ENCODE measurements around the gene GAS5. TPM values are rescaled to one million over a fixed set of nuclear protein-coding genes. Genes with fewer than 3 reads are reported as not detected.

GAS5 gene
- total and polyA plus RNA-seq, 2 experiments from 2014 or later, result 979 to 992 TPM

DNA sequence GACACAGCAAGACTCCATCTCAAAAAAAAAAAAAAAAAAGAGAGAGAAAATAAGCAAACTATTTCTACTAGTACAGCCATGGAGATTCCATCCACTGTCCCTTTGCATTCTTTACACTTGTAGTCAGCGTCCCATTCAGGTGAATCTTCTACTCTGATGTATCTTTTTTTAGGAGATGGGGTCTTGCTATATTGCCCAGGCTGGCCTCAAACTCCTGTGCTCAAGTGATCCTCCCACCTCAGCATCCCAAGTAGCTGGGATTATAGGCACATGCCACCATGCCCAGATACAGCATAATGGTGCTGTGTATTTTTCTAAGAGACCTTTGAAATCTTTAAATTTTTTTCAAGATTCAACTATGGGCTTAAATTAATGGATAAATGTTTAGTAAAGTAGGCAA lies 35.0 kb downstream of the GAS5 start:
- Mint-ChIP-seq H3K27ac (no peak overlapping the region), H3K9me3 (no peaks in the 10 kb centered on the region), H3K27me3 (ENCODE audit: insufficient read depth, low read depth, poor library complexity) (no peaks in the 10 kb centered on the region), H3K4me1 (no peaks in the 10 kb centered on the region), H3K4me3 (no peak overlapping the region), H3K36me3 (ENCODE audit: low read depth) (peaks cover 55% of the 10 kb centered on the region)
- ATAC-seq (no peak), DNase-seq (ENCODE audit: low spot score) (no peak)
- no peaks in the 10 kb centered on the region for H4K20me1 ChIP-seq (replicated peaks; ENCODE audit: insufficient read depth)
- H3F3A ChIP-seq (replicated peaks; ENCODE audit: low read depth), result no peaks in the 10 kb centered on the region
- no peaks in the 10 kb centered on the region for H3K9me2 ChIP-seq (ENCODE audit: insufficient read depth)
- no peak overlapping the region for H3K27ac ChIP-seq (ENCODE audit: low read depth)
- H3K4me3 ChIP-seq, result no peak overlapping the region
- no peaks in the 10 kb centered on the region for H3K27me3 ChIP-seq (ENCODE audit: insufficient read depth)
- no peak for TF ChIP-seq EZH2 (IDR thresholded peaks at IDR 0.05; ENCODE audit: low read depth, unreplicated experiment)
- TF ChIP-seq JUNB (IDR thresholded peaks at IDR 0.05; ENCODE audit: unreplicated experiment), result no peak
- TF ChIP-seq, protein P1, sequence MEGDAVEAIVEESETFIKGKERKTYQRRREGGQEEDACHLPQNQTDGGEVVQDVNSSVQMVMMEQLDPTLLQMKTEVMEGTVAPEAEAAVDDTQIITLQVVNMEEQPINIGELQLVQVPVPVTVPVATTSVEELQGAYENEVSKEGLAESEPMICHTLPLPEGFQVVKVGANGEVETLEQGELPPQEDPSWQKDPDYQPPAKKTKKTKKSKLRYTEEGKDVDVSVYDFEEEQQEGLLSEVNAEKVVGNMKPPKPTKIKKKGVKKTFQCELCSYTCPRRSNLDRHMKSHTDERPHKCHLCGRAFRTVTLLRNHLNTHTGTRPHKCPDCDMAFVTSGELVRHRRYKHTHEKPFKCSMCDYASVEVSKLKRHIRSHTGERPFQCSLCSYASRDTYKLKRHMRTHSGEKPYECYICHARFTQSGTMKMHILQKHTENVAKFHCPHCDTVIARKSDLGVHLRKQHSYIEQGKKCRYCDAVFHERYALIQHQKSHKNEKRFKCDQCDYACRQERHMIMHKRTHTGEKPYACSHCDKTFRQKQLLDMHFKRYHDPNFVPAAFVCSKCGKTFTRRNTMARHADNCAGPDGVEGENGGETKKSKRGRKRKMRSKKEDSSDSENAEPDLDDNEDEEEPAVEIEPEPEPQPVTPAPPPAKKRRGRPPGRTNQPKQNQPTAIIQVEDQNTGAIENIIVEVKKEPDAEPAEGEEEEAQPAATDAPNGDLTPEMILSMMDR (conservative IDR thresholded peaks at IDR 0.05; ENCODE audit: low read depth in 2 of 2), result no peak
- no peak for TF ChIP-seq CREB1 (CRISPR knock-in tag; IDR thresholded peaks at IDR 0.05; ENCODE audit: low read depth)
- TF ChIP-seq STAT1 (IDR thresholded peaks at IDR 0.05; ENCODE audit: unreplicated experiment), result no peak
- TF ChIP-seq ZNF331 (CRISPR knock-in tag; IDR thresholded peaks at IDR 0.05; ENCODE audit: low read depth), result no peak
- no peak for TF ChIP-seq EZH2phosphoT487 (IDR thresholded peaks at IDR 0.05; ENCODE audit: unreplicated experiment)
- no peak for TF ChIP-seq NANOG (IDR thresholded peaks at IDR 0.05; ENCODE audit: borderline replicate concordance)
- TF ChIP-seq, protein P2, sequence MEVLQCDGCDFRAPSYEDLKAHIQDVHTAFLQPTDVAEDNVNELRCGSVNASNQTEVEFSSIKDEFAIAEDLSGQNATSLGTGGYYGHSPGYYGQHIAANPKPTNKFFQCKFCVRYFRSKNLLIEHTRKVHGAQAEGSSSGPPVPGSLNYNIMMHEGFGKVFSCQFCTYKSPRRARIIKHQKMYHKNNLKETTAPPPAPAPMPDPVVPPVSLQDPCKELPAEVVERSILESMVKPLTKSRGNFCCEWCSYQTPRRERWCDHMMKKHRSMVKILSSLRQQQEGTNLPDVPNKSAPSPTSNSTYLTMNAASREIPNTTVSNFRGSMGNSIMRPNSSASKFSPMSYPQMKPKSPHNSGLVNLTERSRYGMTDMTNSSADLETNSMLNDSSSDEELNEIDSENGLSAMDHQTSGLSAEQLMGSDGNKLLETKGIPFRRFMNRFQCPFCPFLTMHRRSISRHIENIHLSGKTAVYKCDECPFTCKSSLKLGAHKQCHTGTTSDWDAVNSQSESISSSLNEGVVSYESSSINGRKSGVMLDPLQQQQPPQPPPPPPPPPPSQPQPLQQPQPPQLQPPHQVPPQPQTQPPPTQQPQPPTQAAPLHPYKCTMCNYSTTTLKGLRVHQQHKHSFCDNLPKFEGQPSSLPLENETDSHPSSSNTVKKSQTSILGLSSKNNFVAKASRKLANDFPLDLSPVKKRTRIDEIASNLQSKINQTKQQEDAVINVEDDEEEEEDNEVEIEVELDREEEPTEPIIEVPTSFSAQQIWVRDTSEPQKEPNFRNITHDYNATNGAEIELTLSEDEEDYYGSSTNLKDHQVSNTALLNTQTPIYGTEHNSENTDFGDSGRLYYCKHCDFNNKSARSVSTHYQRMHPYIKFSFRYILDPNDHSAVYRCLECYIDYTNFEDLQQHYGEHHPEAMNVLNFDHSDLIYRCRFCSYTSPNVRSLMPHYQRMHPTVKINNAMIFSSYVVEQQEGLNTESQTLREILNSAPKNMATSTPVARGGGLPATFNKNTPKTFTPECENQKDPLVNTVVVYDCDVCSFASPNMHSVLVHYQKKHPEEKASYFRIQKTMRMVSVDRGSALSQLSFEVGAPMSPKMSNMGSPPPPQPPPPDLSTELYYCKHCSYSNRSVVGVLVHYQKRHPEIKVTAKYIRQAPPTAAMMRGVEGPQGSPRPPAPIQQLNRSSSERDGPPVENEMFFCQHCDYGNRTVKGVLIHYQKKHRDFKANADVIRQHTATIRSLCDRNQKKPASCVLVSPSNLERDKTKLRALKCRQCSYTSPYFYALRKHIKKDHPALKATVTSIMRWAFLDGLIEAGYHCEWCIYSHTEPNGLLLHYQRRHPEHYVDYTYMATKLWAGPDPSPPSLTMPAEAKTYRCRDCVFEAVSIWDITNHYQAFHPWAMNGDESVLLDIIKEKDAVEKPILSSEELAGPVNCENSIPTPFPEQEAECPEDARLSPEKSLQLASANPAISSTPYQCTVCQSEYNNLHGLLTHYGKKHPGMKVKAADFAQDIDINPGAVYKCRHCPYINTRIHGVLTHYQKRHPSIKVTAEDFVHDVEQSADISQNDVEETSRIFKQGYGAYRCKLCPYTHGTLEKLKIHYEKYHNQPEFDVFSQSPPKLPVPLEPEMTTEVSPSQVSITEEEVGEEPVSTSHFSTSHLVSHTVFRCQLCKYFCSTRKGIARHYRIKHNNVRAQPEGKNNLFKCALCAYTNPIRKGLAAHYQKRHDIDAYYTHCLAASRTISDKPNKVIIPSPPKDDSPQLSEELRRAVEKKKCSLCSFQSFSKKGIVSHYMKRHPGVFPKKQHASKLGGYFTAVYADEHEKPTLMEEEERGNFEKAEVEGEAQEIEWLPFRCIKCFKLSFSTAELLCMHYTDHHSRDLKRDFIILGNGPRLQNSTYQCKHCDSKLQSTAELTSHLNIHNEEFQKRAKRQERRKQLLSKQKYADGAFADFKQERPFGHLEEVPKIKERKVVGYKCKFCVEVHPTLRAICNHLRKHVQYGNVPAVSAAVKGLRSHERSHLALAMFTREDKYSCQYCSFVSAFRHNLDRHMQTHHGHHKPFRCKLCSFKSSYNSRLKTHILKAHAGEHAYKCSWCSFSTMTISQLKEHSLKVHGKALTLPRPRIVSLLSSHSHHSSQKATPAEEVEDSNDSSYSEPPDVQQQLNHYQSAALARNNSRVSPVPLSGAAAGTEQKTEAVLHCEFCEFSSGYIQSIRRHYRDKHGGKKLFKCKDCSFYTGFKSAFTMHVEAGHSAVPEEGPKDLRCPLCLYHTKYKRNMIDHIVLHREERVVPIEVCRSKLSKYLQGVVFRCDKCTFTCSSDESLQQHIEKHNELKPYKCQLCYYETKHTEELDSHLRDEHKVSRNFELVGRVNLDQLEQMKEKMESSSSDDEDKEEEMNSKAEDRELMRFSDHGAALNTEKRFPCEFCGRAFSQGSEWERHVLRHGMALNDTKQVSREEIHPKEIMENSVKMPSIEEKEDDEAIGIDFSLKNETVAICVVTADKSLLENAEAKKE (CRISPR knock-in tag; IDR thresholded peaks at IDR 0.05), result no peak
- TF ChIP-seq, protein P3, sequence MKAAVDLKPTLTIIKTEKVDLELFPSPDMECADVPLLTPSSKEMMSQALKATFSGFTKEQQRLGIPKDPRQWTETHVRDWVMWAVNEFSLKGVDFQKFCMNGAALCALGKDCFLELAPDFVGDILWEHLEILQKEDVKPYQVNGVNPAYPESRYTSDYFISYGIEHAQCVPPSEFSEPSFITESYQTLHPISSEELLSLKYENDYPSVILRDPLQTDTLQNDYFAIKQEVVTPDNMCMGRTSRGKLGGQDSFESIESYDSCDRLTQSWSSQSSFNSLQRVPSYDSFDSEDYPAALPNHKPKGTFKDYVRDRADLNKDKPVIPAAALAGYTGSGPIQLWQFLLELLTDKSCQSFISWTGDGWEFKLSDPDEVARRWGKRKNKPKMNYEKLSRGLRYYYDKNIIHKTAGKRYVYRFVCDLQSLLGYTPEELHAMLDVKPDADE (IDR thresholded peaks at IDR 0.05), result no peak
- TF ChIP-seq POLR2AphosphoS5 (IDR thresholded peaks at IDR 0.05; ENCODE audit: low read depth), result no peak
- TF ChIP-seq, protein P4, sequence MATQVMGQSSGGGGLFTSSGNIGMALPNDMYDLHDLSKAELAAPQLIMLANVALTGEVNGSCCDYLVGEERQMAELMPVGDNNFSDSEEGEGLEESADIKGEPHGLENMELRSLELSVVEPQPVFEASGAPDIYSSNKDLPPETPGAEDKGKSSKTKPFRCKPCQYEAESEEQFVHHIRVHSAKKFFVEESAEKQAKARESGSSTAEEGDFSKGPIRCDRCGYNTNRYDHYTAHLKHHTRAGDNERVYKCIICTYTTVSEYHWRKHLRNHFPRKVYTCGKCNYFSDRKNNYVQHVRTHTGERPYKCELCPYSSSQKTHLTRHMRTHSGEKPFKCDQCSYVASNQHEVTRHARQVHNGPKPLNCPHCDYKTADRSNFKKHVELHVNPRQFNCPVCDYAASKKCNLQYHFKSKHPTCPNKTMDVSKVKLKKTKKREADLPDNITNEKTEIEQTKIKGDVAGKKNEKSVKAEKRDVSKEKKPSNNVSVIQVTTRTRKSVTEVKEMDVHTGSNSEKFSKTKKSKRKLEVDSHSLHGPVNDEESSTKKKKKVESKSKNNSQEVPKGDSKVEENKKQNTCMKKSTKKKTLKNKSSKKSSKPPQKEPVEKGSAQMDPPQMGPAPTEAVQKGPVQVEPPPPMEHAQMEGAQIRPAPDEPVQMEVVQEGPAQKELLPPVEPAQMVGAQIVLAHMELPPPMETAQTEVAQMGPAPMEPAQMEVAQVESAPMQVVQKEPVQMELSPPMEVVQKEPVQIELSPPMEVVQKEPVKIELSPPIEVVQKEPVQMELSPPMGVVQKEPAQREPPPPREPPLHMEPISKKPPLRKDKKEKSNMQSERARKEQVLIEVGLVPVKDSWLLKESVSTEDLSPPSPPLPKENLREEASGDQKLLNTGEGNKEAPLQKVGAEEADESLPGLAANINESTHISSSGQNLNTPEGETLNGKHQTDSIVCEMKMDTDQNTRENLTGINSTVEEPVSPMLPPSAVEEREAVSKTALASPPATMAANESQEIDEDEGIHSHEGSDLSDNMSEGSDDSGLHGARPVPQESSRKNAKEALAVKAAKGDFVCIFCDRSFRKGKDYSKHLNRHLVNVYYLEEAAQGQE (IDR thresholded peaks at IDR 0.05; ENCODE audit: unreplicated experiment), result no peak
- no peak for TF ChIP-seq ZNF114 (CRISPR knock-in tag; IDR thresholded peaks at IDR 0.05)
- no peaks in the 10 kb centered on the region for H3K79me2 ChIP-seq (replicated peaks; ENCODE audit: insufficient read depth)
- no peak overlapping the region for H2AFZ ChIP-seq
- no peaks in the 10 kb centered on the region for H3K4me1 ChIP-seq (ENCODE audit: insufficient read depth)
- peaks cover 34% of the 10 kb centered on the region for H3K36me3 ChIP-seq (ENCODE audit: insufficient read depth)
- no peak overlapping the region for H3K4me2 ChIP-seq
